ENCODE data around the gene LCN15.

LCN15 gene

GRCh38 chr9:136734837-136735496 lies 29.4 kb downstream of the LCN15 start:
- Histone ChIP-seq H3K4me3 (ENCODE audit: low read depth, low read length) (no peak overlapping the region), H3K36me3 (ENCODE audit: control insufficient read depth in 2 of 2, insufficient read depth in 1 of 2, low read length in 2 of 2) (no peaks in the 10 kb centered on the region), H3K27ac (ENCODE audit: extremely low read depth, low read depth, low read length) (no peak overlapping the region), H3K4me1 (ENCODE audit: control insufficient read depth, insufficient read depth, low read length) (no peaks in the 10 kb centered on the region), H3K9me3 (ENCODE audit: control insufficient read depth, insufficient read depth, low read depth, low read length) (no peaks in the 10 kb centered on the region)
- ChIA-PET CTCF (interaction anchor here (1.4 kb wide), 1 partner anchor 26 kb away, joined by 3 read pairs; no protein-coding TSS in a partner anchor), POLR2A (no interaction called here)
- TF ChIP-seq ZNF18 (tag by site-specific recombination; IDR thresholded peaks at IDR 0.05) (no peak), ZSCAN4 (tag by site-specific recombination; IDR thresholded peaks at IDR 0.05) (no peak), ZNF366 (tag by site-specific recombination; conservative IDR thresholded peaks at IDR 0.05) (no peak), ZBTB11 (tag by site-specific recombination; conservative IDR thresholded peaks at IDR 0.05; ENCODE audit: low read depth) (no peak), ZNF335 (tag by site-specific recombination; conservative IDR thresholded peaks at IDR 0.05) (peak; percentile 94), INSM2 (tag by site-specific recombination; IDR thresholded peaks at IDR 0.05) (no peak), ZNF423 (tag by site-specific recombination; IDR thresholded peaks at IDR 0.05) (no peak), SCRT2 (tag by site-specific recombination; IDR thresholded peaks at IDR 0.05) (0 out of 2 replicates have a peak, but pooled peaks have one; percentile 19)

- ChIA-PET POLR2A (no interaction called here), CTCF (interaction anchor here (1.4 kb wide), 1 partner anchor 28 kb away, joined by 3 read pairs; no protein-coding TSS in a partner anchor)
- no peak for TF ChIP-seq ZNF311 (tag by site-specific recombination; IDR thresholded peaks at IDR 0.05; ENCODE audit: borderline replicate concordance)
- Histone ChIP-seq H3K27ac (ENCODE audit: extremely low read depth, low read depth, low read length) (no peak overlapping the region), H3K36me3 (ENCODE audit: control insufficient read depth in 2 of 2, insufficient read depth in 1 of 2, low read length in 2 of 2) (no peaks in the 10 kb centered on the region), H3K4me3 (ENCODE audit: low read depth, low read length) (no peak overlapping the region), H3K9me3 (ENCODE audit: control insufficient read depth, insufficient read depth, low read depth, low read length) (no peaks in the 10 kb centered on the region), H3K4me1 (ENCODE audit: control insufficient read depth, insufficient read depth, low read length) (no peaks in the 10 kb centered on the region)
Measured at GRCh38 chr9:136733611-136734010, 30.7 kb downstream of the LCN15 start.

GRCh38 chr9:136732444-136733178 lies 31.7 kb downstream of the LCN15 start:
- H3K4me1 ChIP-seq (ENCODE audit: control insufficient read depth, insufficient read depth, low read length) = no peaks in the 10 kb centered on the region
- POLR2A ChIA-PET = interaction anchor here (0.7 to 0.8 kb wide), 3 partner anchors 15 to 23 kb away, joined by 3 to 5 read pairs (median 4); no protein-coding TSS in a partner anchor

More at GRCh38 chr9:136732444-136733178, 31.7 kb downstream of the LCN15 start:
- H3K36me3 ChIP-seq (ENCODE audit: control insufficient read depth in 2 of 2, insufficient read depth in 1 of 2, low read length in 2 of 2) = no peaks in the 10 kb centered on the region
- CTCF ChIA-PET = interaction anchor here (1.6 kb wide), 1 partner anchor 28 kb away, joined by 3 read pairs; no protein-coding TSS in a partner anchor
- H3K9me3 ChIP-seq (ENCODE audit: control insufficient read depth, insufficient read depth, low read depth, low read length) = no peaks in the 10 kb centered on the region
- H3K27ac ChIP-seq (ENCODE audit: extremely low read depth, low read depth, low read length) = no peak overlapping the region
- no peak overlapping the region for H3K4me3 ChIP-seq (ENCODE audit: low read depth, low read length)
- no peak for TF ChIP-seq REPIN1 (tag by site-specific recombination; IDR thresholded peaks at IDR 0.05; ENCODE audit: low read depth)
- TF ChIP-seq OVOL3 (tag by site-specific recombination; IDR thresholded peaks at IDR 0.05) = no peak
- peak; percentile 77 for TF ChIP-seq KLF1 (tag by site-specific recombination; IDR thresholded peaks at IDR 0.05)
- TF ChIP-seq KLF7 (tag by site-specific recombination; IDR thresholded peaks at IDR 0.05; ENCODE audit: borderline replicate concordance) = no peak
- peak; percentile 61 for TF ChIP-seq ZNF600 (tag by site-specific recombination; IDR thresholded peaks at IDR 0.05)
- TF ChIP-seq ZFHX2 (tag by site-specific recombination; conservative IDR thresholded peaks at IDR 0.05) = peak; percentile 89
- TF ChIP-seq KLF9 (tag by site-specific recombination; IDR thresholded peaks at IDR 0.05; ENCODE audit: low read depth) = peak; percentile 27; the same call in 1 of the 2 replicates
- TF ChIP-seq ZNF19 (tag by site-specific recombination; IDR thresholded peaks at IDR 0.05; ENCODE audit: low read depth) = no peak
- TF ChIP-seq EGR2 (tag by site-specific recombination; IDR thresholded peaks at IDR 0.05; ENCODE audit: low read depth) = peak; percentile 84
- peak; percentile 54; the same call in 1 of the 2 replicates for TF ChIP-seq ZIC2 (tag by site-specific recombination; IDR thresholded peaks at IDR 0.05)

Data from HEK293 (cell line).